HG02870 (cell line): ENCODE measurements around the gene ADCK2.
A peak's percentile ranks its signal among the peaks of the same experiment; 100 is the strongest.
"Not testable (repeated sequence)": the region's sequence is repeated elsewhere in the genome, so short reads cannot be mapped to it uniquely, and the experiment has no call there.

Experiments
- ATAC-seq: cut with Tn5 transposase; IDR thresholded peaks from one replicate; pipeline ENCODE4 v1.9.1; 2021; ENCODE audit warnings: mild to moderate bottlenecking, moderate library complexity; ENCODE audit not compliant: unreplicated experiment

The ADCK2 gene

DNA sequence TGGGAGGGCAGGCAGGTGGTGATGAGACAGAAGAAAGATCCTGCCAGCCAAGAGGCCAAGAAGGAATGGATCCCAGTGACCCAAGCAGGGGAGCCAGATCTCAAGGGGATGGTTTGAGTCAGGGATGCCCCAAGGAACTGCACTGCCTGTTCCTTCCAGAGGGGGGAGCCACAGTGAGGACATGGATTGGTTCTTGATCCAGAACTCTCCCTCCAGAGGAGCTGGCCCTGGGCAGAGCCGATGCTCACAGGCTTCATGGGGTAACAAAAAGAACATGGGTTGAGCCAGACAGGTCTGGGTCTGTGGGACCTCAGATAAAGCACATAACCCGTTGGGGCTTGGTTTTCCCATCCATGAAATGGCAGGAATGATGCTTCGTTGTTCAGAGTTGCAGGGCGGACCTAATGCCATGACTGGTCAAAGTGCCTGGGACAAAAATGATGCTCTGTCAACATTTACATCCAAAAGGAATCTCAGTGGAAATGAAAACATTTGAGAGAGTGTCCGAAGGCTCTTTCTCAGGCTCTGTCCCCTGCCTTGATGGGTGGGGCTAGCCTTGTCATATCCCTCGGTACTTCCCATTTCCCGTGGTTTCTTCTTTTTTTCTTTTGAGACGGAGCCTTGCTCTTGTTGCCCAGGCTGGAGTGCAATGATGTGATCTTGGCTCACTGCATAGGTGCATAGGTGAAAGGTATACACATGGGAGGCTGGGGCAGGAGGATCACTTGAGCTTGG, 27.4 kb upstream of the ADCK2 start:
- no peak for ATAC-seq

DNA sequence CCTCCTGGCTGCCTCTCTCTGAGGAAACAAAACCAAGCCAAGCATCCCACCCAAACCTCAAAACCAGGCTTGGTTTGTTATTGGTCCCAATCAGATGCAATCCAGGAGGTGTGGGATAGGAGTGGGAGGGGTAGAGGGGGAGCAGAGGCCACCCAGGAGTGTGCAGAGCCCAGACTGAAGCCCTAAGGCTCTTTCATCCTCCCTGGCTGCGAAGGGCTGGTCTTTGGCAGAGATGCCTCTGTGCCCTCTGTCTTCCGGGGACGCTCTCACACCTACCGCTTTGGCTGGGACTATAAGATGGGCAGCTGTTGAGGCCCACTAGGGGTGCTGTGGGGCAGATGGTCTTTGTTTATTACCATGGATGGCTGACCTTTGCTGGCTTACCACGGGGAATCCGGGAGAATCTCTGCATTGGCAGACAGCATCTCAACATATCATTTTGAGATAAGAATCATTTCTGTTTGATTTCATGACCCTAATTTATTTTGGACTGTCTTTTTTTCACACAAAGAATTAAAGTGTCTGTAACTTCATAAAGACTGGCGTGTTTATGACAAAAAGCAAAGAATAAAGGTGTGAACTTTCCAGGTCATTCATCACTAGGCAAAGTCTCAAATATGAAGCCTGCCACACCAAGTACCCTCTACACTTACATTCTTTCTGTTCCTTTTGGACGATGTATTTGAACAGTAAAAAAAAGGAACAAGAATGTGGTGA, 25.7 kb upstream of the ADCK2 start:
- ATAC-seq: peak; percentile 67

- no peak for ATAC-seq
Observed at GRCh38 chr7:140649556-140650205, 23.1 kb upstream of the ADCK2 start.

GRCh38 chr7:140650367-140650766, 22.4 kb upstream of the ADCK2 start:
- no peak for ATAC-seq

- no peak for ATAC-seq
Observed at GRCh38 chr7:140653319-140654108, 19.2 kb upstream of the ADCK2 start.

GRCh38 chr7:140654109-140654387, 18.7 kb upstream of the ADCK2 start:
- no peak for ATAC-seq

- no peak for ATAC-seq
Observed at GRCh38 chr7:140654661-140655060, 18.1 kb upstream of the ADCK2 start.

- ATAC-seq: no peak
Observed at GRCh38 chr7:140655511-140656408, 17.0 kb upstream of the ADCK2 start.

GRCh38 chr7:140656548-140657515, 15.9 kb upstream of the ADCK2 start:
- peak; percentile 97 for ATAC-seq

- no peak for ATAC-seq
Observed at GRCh38 chr7:140657891-140658290, 14.9 kb upstream of the ADCK2 start.

GRCh38 chr7:140659856-140660255, 12.9 kb upstream of the ADCK2 start:
- ATAC-seq: no peak

GRCh38 chr7:140661124-140661523, 11.6 kb upstream of the ADCK2 start:
- no peak for ATAC-seq

DNA sequence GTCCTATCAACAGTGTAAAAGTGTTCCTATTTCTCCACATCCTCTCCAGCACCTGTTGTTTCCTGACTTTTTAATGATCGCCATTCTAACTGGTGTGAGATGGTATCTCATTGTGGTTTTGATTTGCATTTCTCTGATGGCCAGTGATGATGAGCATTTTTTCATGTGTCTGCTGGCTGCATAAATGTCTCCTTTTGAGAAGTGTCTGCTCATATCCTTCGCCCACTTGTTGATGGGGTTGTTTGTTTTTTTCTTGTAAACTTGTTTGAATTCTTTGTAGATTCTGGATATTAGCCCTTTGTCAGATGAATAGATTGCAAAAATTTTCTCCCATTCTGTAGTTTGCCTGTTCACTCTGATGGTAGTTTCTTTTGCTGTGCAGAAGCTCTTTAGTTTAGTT, 9.8 kb upstream of the ADCK2 start:
- ATAC-seq: not testable (repeated sequence)

DNA sequence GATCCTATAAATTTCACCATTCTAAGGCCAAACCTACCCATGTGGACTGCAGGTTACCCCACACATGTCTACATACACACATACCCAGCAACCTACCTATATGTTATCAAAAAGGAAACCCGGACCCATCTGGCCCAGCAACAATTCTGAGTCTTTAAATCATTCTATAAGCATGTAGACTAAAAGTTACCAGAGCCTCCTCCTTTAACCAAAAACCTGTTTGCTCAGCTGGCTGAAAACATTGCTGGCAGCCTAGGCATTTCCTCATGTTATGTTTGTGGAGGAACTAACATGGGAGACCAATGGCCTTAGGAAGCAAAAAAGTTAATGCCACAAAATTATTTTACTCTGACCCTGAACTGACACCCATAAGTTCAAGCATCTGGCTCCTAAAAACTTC, 5.3 kb upstream of the ADCK2 start:
- no peak for ATAC-seq

- ATAC-seq: no peak
Observed at GRCh38 chr7:140668641-140669040, 4.1 kb upstream of the ADCK2 start.

DNA sequence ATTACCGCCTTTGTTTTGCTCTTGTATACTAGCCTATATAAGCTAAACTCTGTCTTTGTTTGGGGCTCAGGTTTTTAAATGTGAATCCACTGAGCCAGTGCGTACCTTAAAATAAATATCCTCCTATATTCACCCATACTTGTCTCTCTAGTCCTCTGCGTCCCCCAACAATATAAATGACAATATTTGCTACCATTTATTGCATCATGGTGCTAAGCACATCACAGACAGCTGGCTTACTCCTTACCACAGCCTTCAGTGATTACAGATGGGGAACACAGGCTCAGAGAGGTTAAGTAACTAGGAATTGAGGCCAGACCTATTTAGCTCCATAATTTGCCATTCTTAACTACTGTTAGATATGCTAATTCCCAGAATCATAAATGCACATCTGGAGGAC, 3.4 kb upstream of the ADCK2 start:
- no peak for ATAC-seq

- not testable (repeated sequence) for ATAC-seq
Observed at GRCh38 chr7:140669862-140670261, 2.9 kb upstream of the ADCK2 start.

GRCh38 chr7:140670343-140670935, 2.3 kb upstream of the ADCK2 start:
- no peak for ATAC-seq

- no peak for ATAC-seq
Observed at GRCh38 chr7:140671966-140672365, 779 bp upstream of the ADCK2 start.
